Iris pigment epithelial cell (primary cell): Measurements from ENCODE around the gene EPHA4.
A peak's percentile ranks its signal among the peaks of the same experiment; 100 is the strongest.

ENCODE experiments used
- DNase-seq: peaks from one replicate; pipeline ENCODE4 v3.0.0-alpha.2; 2011; ENCODE audit warnings: low read depth

EPHA4 gene

GRCh38 chr2:221473451-221473850 lies 98.7 kb downstream of the EPHA4 start:
- DNase-seq: no peak

- no peak for DNase-seq
Observed at GRCh38 chr2:221468317-221468716, 103.8 kb downstream of the EPHA4 start.

GRCh38 chr2:221467610-221468009 lies 104.5 kb downstream of the EPHA4 start:
- peak; percentile 57 for DNase-seq

- DNase-seq: no peak
Observed at GRCh38 chr2:221466744-221467143, 105.4 kb downstream of the EPHA4 start.

GRCh38 chr2:221465776-221466175 lies 106.3 kb downstream of the EPHA4 start:
- peak; percentile 33 for DNase-seq

- no peak for DNase-seq
Observed at GRCh38 chr2:221464971-221465370, 107.1 kb downstream of the EPHA4 start.

- DNase-seq: no peak
Observed at GRCh38 chr2:221463241-221463896, 108.7 kb downstream of the EPHA4 start.

- DNase-seq: peak; percentile 31
Observed at GRCh38 chr2:221461901-221462300, 110.2 kb downstream of the EPHA4 start.

- no peak for DNase-seq
Observed at GRCh38 chr2:221460136-221460535, 112.0 kb downstream of the EPHA4 start.

GRCh38 chr2:221458578-221458977 lies 113.5 kb downstream of the EPHA4 start:
- no peak for DNase-seq

- no peak for DNase-seq
Observed at GRCh38 chr2:221455214-221455613, 116.9 kb downstream of the EPHA4 start.

GRCh38 chr2:221454459-221455105 lies 117.5 kb downstream of the EPHA4 start:
- DNase-seq: no peak

GRCh38 chr2:221451862-221452788 lies 120.0 kb downstream of the EPHA4 start:
- no peak for DNase-seq

- no peak for DNase-seq
Observed at GRCh38 chr2:221450280-221450679, 121.8 kb downstream of the EPHA4 start.

- DNase-seq: no peak
Observed at GRCh38 chr2:221449406-221449805, 122.7 kb downstream of the EPHA4 start.

GRCh38 chr2:221448844-221449390 lies 123.2 kb downstream of the EPHA4 start:
- DNase-seq: no peak

- no peak for DNase-seq
Observed at GRCh38 chr2:221448057-221448843, 123.9 kb downstream of the EPHA4 start.

GRCh38 chr2:221447310-221447709 lies 124.8 kb downstream of the EPHA4 start:
- DNase-seq: peak; percentile 53

GRCh38 chr2:221446140-221446539 lies 126.0 kb downstream of the EPHA4 start:
- no peak for DNase-seq

- DNase-seq: peak; percentile 89
Observed at GRCh38 chr2:221444106-221444505, 128.0 kb downstream of the EPHA4 start.

GRCh38 chr2:221443645-221444044 lies 128.5 kb downstream of the EPHA4 start:
- peak; percentile 13 for DNase-seq

- no peak for DNase-seq
Observed at GRCh38 chr2:221442128-221442527, 130.0 kb downstream of the EPHA4 start.
